ENCODE results near the gene CYSTM1.
A peak's percentile ranks its signal among the peaks of the same experiment; 100 is the strongest.
"Not testable (repeated sequence)": the region's sequence is repeated elsewhere in the genome, so short reads cannot be mapped to it uniquely, and the experiment has no call there.

CYSTM1 gene

GRCh38 chr5:140194662-140195061, 19.7 kb downstream of the CYSTM1 start:
- intact Hi-C loops (cut with DNase I) = no loop called here
- DNase-seq = no peak

DNA sequence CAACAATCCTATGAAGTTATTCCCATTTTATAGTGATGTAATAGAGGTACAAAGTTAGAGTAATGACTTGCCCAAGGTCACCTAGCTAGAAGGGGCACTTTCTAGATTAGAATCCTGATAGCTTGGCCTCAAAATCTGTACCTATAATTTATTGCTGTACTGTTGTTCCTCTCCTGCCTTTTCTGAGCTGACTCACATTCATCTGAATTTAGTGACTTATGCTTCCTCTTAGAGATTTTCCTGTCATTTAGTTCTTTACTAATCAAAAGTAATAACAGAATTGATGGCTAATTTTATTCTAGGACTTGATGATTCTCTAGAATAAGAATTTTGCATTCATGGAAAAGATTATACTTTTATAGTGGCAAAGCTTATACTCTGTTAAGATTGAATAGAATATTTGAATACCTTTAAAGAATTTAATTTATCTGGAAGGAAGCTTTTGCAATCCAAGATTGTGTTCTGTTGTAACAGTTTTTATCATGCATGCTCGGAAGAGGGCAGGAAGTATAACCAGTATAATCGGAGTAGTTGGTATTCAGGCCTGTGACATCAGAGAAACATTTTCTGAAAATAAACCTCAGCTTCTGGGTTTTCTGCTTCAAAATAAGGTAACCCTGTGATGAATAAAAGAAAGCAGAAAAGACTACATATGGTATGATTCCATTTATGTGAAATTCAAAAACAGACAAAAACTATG, 21.3 kb downstream of the CYSTM1 start:
- intact Hi-C loops (cut with DNase I) = no loop called here
- DNase-seq = no peak

GRCh38 chr5:140197023-140197422, 22.0 kb downstream of the CYSTM1 start:
- intact Hi-C loops (cut with DNase I) = no loop called here
- no peak for DNase-seq

- DNase-seq; intact Hi-C loops (cut with DNase I): not testable (repeated sequence)
These were observed 23.9 kb downstream of the CYSTM1 start for GRCh38 chr5:140198915-140199314.

DNA sequence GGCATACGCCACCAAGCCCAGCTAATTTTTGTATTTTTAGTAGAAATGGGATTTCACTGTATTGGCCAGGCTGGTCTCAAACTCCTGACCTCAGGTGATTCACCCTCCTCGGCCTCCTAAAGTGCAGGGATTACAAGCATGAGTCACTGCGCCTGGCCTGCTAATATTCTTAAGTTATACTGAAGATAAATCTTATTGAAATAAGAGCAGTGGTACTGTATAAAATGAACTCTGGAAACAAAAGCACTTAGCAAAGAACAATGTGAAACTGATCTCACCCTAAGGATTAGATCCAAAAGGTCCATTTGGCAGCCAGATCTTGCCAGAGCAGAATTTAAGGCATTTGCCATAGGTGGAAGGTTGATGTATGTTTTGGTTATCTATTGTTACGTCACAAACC, 27.1 kb downstream of the CYSTM1 start:
- intact Hi-C loops (cut with DNase I) = no loop called here
- no peak for DNase-seq

DNA sequence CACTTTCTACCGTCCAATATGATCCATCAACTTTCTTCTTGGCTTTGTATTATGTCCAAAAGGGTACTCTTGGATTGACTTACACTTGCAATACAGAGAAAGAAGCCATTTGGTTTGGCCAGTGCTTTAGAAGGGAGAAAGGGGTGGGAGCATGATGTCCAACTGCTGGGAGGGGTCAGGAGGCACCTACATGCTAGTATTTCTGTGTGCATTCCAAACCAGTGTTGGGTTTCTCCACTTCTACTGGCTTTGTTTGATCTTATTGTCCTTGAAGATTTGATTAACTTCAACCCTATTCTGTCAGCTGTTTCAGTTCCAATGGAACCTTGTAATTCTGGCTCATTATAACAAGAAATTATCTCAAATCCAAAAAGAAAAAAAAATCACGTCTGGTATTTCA, 27.6 kb downstream of the CYSTM1 start:
- intact Hi-C loops (cut with DNase I) = no loop called here
- DNase-seq = no peak

DNA sequence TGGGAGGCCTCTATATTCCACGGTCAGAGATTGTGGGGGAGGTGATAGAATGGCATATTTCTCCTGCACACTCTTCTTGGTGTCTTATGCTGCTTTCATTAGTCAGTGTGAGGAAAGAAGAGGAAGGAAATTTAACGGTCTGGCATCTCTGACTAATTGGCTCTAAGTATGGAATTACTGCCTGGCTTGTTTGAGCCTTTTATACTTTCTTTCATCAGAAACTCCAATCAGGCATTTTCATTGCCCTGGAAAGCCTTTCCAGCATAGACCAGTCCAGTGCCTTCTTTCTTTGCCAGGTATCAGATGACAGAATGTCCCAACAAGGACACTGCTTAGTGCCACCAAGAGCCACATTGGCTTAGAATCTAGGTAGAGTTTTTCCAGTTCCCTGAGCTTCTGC, 30.2 kb downstream of the CYSTM1 start:
- peak in 1 of 42 donors; percentile 5 for DNase-seq
- intact Hi-C loops (cut with DNase I) = no loop called here

GRCh38 chr5:140205952-140206351, 31.0 kb downstream of the CYSTM1 start:
- intact Hi-C loops (cut with DNase I) = no loop called here
- no peak for DNase-seq

- intact Hi-C loops (cut with DNase I) = no loop called here
- DNase-seq = no peak
These were observed 32.4 kb downstream of the CYSTM1 start for GRCh38 chr5:140207250-140207964.

DNA sequence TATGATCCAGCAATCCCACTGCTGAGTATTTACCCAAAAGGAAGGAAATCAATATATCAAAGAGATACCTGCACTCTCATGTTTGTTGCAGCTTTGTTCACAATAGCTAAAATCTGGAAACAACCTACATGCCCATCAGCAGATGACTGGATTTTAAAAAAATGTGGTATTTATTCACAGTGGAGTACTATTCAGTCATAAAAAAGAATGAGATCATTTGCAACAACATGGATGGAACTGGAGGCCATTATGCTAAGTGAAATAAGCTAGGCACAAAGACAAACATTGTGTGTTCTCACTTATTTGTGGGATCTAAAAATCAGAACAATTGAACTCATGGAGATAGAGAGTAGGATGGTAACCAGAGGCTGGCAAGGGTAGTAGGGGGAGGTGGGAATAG, 33.1 kb downstream of the CYSTM1 start:
- intact Hi-C loops (cut with DNase I) = no loop called here
- DNase-seq = no peak

GRCh38 chr5:140213370-140213983, 38.5 kb downstream of the CYSTM1 start:
- intact Hi-C loops (cut with DNase I) = no loop called here
- no peak for DNase-seq

DNA sequence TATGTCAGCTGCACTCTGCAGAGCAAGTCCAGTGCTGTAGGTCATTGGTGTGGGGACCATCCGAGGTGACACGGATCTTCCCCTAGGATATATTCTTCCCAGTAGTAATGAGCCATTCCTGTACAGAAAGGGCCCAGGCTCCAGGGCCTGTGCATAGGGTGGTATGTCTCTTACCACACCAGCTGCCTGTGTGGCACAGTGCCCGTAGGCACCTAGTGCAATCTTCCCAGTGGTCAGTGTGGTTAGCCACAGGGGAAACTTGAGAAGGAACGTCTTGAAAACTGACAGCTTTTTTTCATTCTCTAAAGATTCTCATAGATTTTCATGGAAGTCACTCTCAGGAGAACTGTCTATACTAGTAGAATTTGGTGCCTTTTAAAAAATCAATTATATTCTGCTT, 39.8 kb downstream of the CYSTM1 start:
- DNase-seq = peak in 8 of 42 donors; percentile 11 to 41 (median 31)
- intact Hi-C loops (cut with DNase I) = no loop called here

GRCh38 chr5:140215276-140215675, 40.3 kb downstream of the CYSTM1 start:
- intact Hi-C loops (cut with DNase I) = no loop called here
- no peak for DNase-seq

DNA sequence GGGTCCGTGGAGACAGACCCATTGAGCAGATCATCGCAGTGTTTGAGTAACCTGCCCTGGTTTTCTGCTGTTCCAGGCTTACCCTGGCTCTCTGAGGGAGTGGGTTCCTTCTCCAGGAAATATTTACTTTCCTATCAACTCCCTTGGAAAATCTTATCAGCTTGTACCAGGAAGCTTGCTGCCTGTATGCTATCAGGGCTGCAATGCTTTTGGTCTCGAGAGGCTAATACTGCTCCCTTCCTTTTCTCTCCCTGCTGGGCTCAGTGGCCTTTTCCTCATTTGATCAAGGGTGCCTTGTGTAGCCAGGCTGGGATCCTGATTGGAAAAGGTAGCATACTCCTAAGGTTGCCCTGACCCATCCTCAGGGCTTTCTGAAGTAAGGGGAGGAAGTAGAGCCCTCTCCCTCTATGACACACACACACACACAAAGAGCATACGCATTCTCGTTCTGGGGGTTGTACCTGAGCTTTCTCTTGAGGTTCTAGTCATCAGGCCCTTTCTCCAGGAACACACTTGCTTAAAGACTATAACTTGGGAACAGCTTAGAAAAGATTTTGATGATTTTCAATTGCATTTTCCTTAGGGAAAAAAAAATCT, 41.6 kb downstream of the CYSTM1 start:
- intact Hi-C loops (cut with DNase I) = no loop called here
- no peak for DNase-seq

GRCh38 chr5:140217299-140218026, 42.5 kb downstream of the CYSTM1 start:
- intact Hi-C loops (cut with DNase I) = no loop called here

GRCh38 chr5:140219068-140219991, 44.3 kb downstream of the CYSTM1 start:
- intact Hi-C loops (cut with DNase I) = no loop called here
- peak in 1 of 42 donors; percentile 14 for DNase-seq

More at GRCh38 chr5:140217299-140218026, 42.5 kb downstream of the CYSTM1 start:
- no peak for DNase-seq

- DNase-seq = no peak
- intact Hi-C loops (cut with DNase I) = no loop called here
These were observed 45.2 kb downstream of the CYSTM1 start for GRCh38 chr5:140220032-140220697.

GRCh38 chr5:140220698-140221064, 45.7 kb downstream of the CYSTM1 start:
- no peak for DNase-seq
- intact Hi-C loops (cut with DNase I) = no loop called here

All from head of caudate nucleus (tissue), 42 donors.